Gastroesophageal sphincter (tissue), 4 donors: Measurements from ENCODE around the gene PEPD. TPM values are rescaled to one million over a fixed set of nuclear protein-coding genes. Genes with fewer than 3 reads are reported as not detected.

Experiments used
- ATAC-seq: fragments of 150-250 bp; one replicate; pipeline ENCODE4 v1.9.1; 2016; ENCODE audit warnings: mild to moderate bottlenecking, moderate library complexity
- H3K27ac ChIP-seq, 4 donors: fragments of 200-600 bp; sonication (generic) in 3 of 4; 1 replicate in 3 of 4; 2 replicates in 1 of 4; pipeline ENCODE4 v1.5.1; 2016 to 2019
- H3K27me3 ChIP-seq: fragments of 200-600 bp; sonication (generic); one replicate; pipeline ENCODE4 v1.5.1; 2019
- H3K36me3 ChIP-seq, 2 donors: fragments of 200-600 bp; sonication (generic); one replicate each; pipeline ENCODE4 v1.5.1; 2019; ENCODE audit warnings: control low read depth in 1 of 2
- H3K4me1 ChIP-seq, 3 donors: fragments of 200-600 bp; sonication (generic); 1 replicate in 2 of 3; 2 replicates in 1 of 3; pipeline ENCODE4 v1.5.1; 2016 to 2019; ENCODE audit warnings: control low read depth in 2 of 3
- H3K4me3 ChIP-seq, 2 donors: fragments of 200-600 bp; sonication (generic); one replicate each; pipeline ENCODE4 v1.5.1; 2019; ENCODE audit warnings: mild to moderate bottlenecking in 1 of 2, moderate library complexity in 1 of 2
- H3K9me3 ChIP-seq, 3 donors: fragments of 200-600 bp; sonication (generic); one replicate each; pipeline ENCODE4 v1.5.1; 2017 to 2019; ENCODE audit warnings: control low read depth in 2 of 3
- CTCF ChIP-seq, 4 experiments: fragments of 200-600 bp in 2 of 4; fragments of 450-650 bp in 2 of 4; sonication (generic) in 1 of 4; IDR thresholded peaks; one replicate each; pipeline ENCODE4 v1.5.1; 2017 to 2019; ENCODE audit warnings: antibody characterized with exemption in 4 of 4, mild to moderate bottlenecking in 2 of 4, moderate library complexity in 2 of 4
- EP300 ChIP-seq: sonication (generic); formaldehyde crosslinking; IDR thresholded peaks from one replicate; pipeline ENCODE4 v1.6.1; 2017; ENCODE audit warnings: antibody characterized with exemption, mild to moderate bottlenecking
- POLR2A ChIP-seq, 2 donors: fragments of 450-650 bp; IDR thresholded peaks; one replicate each; pipeline ENCODE4 v1.6.1; 2017; ENCODE audit warnings: antibody characterized with exemption in 2 of 2, mild to moderate bottlenecking in 2 of 2, moderate library complexity in 1 of 2
- POLR2AphosphoS5 ChIP-seq: sonication (generic); formaldehyde crosslinking; IDR thresholded peaks from one replicate; pipeline ENCODE4 v1.6.1; 2017; ENCODE audit warnings: antibody characterized with exemption
- WGBS, 2 donors: methylation state at CpG; one replicate each; pipeline ENCODE4 v1.1.5; 2018; ENCODE audit warnings: low coverage in 1 of 2; 5-methylcytosine and 5-hydroxymethylcytosine counted together
- total RNA-seq, 4 donors: library from RNA; depleted of rRNA; stranded (reverse); fragments of >200 nt; gene quantifications; one replicate each; pipeline ENCODE4 v1.1.0, GENCODE V29; 2016

Gene PEPD
- total RNA-seq, 4 donors from 2014 or later, result 61.3 to 77.7 (median 69.6) TPM

- TF ChIP-seq EP300 (no peak), POLR2AphosphoS5 (no peak), POLR2A (IDR thresholded peaks at IDR 0.05) (no peak), CTCF (IDR thresholded peaks at IDR 0.05) (no peak)
- ATAC-seq, result no peak
- no peak overlapping the region for H3K4me3 ChIP-seq
Measured at GRCh38 chr19:33349319-33350289, 172.0 kb downstream of the PEPD start.

GRCh38 chr19:33348301-33349010, 173.1 kb downstream of the PEPD start:
- TF ChIP-seq POLR2A (IDR thresholded peaks at IDR 0.05) (no peak), POLR2AphosphoS5 (no peak), EP300 (no peak), CTCF (IDR thresholded peaks at IDR 0.05) (no peak)
- ATAC-seq, result no peak
- H3K4me3 ChIP-seq, result no peak overlapping the region
- WGBS, 2 donors, result 63 to 73% methylated on average over 7 to 9 of the region's 12 CpGs
- H3K4me1 ChIP-seq, result peaks cover 0 to 9% (median 0%) of the 10 kb centered on the region in 3 donors
- peaks cover 47% of the 10 kb centered on the region for H3K27me3 ChIP-seq
- H3K27ac ChIP-seq, result no peak overlapping the region
- no peaks in the 10 kb centered on the region for H3K36me3 ChIP-seq
- H3K9me3 ChIP-seq, result no peaks in the 10 kb centered on the region

More at GRCh38 chr19:33349319-33350289, 172.0 kb downstream of the PEPD start:
- WGBS, 2 donors, result 76 to 84% methylated on average over 8 to 12 of the region's 12 CpGs
- Histone ChIP-seq H3K27ac (no peak overlapping the region), H3K27me3 (peaks cover 47% of the 10 kb centered on the region), H3K4me1 (no peaks in the 10 kb centered on the region), H3K9me3 (no peaks in the 10 kb centered on the region), H3K36me3 (no peaks in the 10 kb centered on the region)

GRCh38 chr19:33347300-33347699, 174.3 kb downstream of the PEPD start:
- peaks cover 0 to 9% (median 0%) of the 10 kb centered on the region in 3 donors for H3K4me1 ChIP-seq
- TF ChIP-seq POLR2A (IDR thresholded peaks at IDR 0.05) (no peak), EP300 (no peak), CTCF (IDR thresholded peaks at IDR 0.05) (no peak)
- H3K27ac ChIP-seq, result no peak overlapping the region
- H3K27me3 ChIP-seq, result peaks cover 47% of the 10 kb centered on the region
- ATAC-seq, result no peak
- no peaks in the 10 kb centered on the region for H3K36me3 ChIP-seq
- 72 to 91% methylated on average over 5 to 7 of the region's 10 CpGs for WGBS, 2 donors
- H3K9me3 ChIP-seq, result no peaks in the 10 kb centered on the region
- no peak overlapping the region for H3K4me3 ChIP-seq

- TF ChIP-seq POLR2AphosphoS5, result no peak
- TF ChIP-seq EP300, result no peak
- no peak for TF ChIP-seq POLR2A (IDR thresholded peaks at IDR 0.05)
- no peak for TF ChIP-seq CTCF (IDR thresholded peaks at IDR 0.05)
- H3K9me3 ChIP-seq, result no peaks in the 10 kb centered on the region
- ATAC-seq, result no peak
- H3K27ac ChIP-seq, result no peak overlapping the region
- no peaks in the 10 kb centered on the region for H3K36me3 ChIP-seq
- peaks cover 0 to 9% (median 0%) of the 10 kb centered on the region in 3 donors for H3K4me1 ChIP-seq
- no peak overlapping the region for H3K4me3 ChIP-seq
- H3K27me3 ChIP-seq, result peaks cover 47% of the 10 kb centered on the region
Measured at GRCh38 chr19:33346665-33347064, 174.9 kb downstream of the PEPD start.
